ENCODE measurements around the gene MYO9B. TPM values are rescaled to one million over a fixed set of nuclear protein-coding genes. Genes with fewer than 3 reads are reported as not detected.

MYO9B gene
- total RNA-seq, 1 donor from 2014 or later = 123 TPM

DNA sequence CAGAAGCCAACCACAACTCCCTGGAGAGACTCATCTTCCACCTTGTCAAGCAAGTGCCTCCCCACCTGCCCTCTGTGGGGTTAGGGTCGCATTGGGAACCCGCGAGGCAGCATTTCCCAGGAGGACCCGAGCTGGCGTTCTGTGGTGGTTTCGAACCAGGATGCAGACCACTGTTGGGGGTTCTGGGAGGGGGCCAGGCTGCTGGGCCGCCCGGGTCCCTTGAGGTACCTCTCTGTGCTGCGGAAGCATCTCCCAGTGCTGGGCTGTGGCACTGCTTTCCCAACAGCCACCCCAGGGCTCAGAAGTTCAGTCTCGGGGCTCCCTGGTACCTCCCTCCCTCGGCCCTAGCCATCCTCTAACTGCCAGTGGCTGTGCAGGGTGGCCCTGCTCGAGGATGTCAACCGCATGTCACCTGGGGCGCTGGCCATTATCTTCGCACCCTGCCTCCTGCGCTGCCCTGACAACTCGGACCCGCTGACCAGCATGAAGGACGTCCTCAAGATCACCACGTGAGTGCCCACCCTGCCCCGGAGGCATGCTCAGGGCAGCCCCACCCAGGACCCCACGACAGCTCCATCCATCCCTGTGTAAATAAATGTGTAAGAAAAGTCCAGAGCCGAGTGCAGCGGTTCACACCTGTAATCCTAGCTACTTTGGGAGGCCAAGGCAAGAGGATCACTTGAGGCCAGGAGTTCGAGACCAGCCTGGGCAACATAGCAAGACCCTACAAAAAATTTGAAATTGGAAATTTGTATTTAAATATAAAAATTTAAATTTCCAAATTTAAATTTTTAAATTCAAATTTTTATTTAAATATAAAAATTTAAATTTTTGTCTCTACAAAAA lies 131.4 kb downstream of the MYO9B start:
- Histone ChIP-seq H3K9me3 (ENCODE audit: insufficient read depth, low read depth, low read length) (no peaks in the 10 kb centered on the region), H3K9ac (ENCODE audit: low read length) (no peak overlapping the region), H3K4me3 (ENCODE audit: insufficient read depth, low read depth, low read length) (no peak overlapping the region), H3K79me2 (ENCODE audit: insufficient read depth, low read length) (no peaks in the 10 kb centered on the region), H3K27me3 (ENCODE audit: insufficient read depth, low read length) (no peaks in the 10 kb centered on the region), H3K4me2 (ENCODE audit: low read length) (no peak overlapping the region), H3K36me3 (ENCODE audit: insufficient read depth, low read length) (peaks cover 25% of the 10 kb centered on the region), H3K4me1 (ENCODE audit: insufficient read depth, low read length) (peaks cover 11% of the 10 kb centered on the region), H2AFZ (ENCODE audit: low read depth, low read length) (no peak overlapping the region), H3K27ac (ENCODE audit: low read depth, low read length) (no peak overlapping the region), H4K20me1 (ENCODE audit: insufficient read depth, low read length) (peaks cover 13% of the 10 kb centered on the region)
- peaks cover 2% of the 10 kb centered on the region for H3K4me1 Mint-ChIP-seq (ENCODE audit: low read depth, unreplicated experiment)
- H3K9me3 Mint-ChIP-seq (ENCODE audit: unreplicated experiment) = no peaks in the 10 kb centered on the region
- DNase-seq (ENCODE audit: low read depth) (no peak), FAIRE-seq (no peak)
- no peak overlapping the region for H3K4me3 Mint-ChIP-seq (ENCODE audit: unreplicated experiment)
- peaks cover 35% of the 10 kb centered on the region for H3K36me3 Mint-ChIP-seq (ENCODE audit: low read depth, unreplicated experiment)
- H3K27me3 Mint-ChIP-seq (ENCODE audit: low read depth, unreplicated experiment) = no peaks in the 10 kb centered on the region
- TF ChIP-seq, protein P1, sequence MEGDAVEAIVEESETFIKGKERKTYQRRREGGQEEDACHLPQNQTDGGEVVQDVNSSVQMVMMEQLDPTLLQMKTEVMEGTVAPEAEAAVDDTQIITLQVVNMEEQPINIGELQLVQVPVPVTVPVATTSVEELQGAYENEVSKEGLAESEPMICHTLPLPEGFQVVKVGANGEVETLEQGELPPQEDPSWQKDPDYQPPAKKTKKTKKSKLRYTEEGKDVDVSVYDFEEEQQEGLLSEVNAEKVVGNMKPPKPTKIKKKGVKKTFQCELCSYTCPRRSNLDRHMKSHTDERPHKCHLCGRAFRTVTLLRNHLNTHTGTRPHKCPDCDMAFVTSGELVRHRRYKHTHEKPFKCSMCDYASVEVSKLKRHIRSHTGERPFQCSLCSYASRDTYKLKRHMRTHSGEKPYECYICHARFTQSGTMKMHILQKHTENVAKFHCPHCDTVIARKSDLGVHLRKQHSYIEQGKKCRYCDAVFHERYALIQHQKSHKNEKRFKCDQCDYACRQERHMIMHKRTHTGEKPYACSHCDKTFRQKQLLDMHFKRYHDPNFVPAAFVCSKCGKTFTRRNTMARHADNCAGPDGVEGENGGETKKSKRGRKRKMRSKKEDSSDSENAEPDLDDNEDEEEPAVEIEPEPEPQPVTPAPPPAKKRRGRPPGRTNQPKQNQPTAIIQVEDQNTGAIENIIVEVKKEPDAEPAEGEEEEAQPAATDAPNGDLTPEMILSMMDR (IDR thresholded peaks at IDR 0.05; ENCODE audit: insufficient read depth, low read depth, low read length) = no peak
- no peak for TF ChIP-seq EZH2 (IDR thresholded peaks at IDR 0.05; ENCODE audit: insufficient read depth, low read length)
- no peak overlapping the region for H3K27ac Mint-ChIP-seq (ENCODE audit: unreplicated experiment)

DNA sequence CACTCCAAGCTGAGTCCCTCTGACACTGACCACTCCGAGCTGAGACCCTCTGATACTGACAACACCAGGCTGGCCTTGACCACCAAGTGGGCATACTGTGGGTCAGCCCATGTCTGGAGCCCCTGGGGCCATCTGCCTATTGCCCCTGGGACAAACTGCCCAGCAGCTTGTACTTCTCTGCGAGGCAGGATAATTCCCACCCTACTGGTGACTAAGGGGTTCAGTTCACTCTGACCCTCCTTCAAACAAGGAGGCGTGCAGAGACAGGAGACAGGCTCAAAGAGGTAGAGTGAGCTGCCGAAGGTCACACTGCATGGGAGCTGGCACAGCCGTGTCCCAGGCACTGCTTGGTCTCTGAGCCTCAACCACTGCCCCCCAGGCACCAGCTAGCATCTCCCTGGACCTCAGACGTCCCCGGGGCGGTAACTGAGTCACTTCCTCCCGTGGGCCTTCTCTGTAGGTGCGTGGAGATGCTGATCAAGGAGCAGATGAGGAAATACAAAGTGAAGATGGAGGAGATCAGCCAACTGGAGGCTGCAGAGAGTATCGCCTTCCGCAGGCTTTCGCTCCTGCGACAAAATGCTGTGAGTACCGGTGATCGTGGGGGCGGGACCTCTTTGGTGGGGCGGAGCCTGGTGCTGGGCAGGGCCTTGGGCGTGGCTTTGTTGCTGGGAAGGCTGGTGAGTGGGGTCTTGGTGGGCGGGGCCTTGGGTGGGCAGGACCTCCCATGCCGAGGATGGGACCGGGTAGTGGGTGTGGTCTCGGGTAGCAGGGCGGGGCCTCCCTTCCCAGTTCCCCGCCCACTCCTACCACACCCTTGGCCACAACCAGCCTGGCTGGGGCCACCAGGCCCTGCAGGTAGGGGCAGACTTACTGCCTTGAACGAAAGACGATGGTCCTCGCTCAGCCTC lies 133.8 kb downstream of the MYO9B start:
- no peaks in the 10 kb centered on the region for H3K9me3 Mint-ChIP-seq (ENCODE audit: unreplicated experiment)
- Histone ChIP-seq H3K4me3 (ENCODE audit: insufficient read depth, low read depth, low read length) (no peak overlapping the region), H3K27ac (ENCODE audit: low read depth, low read length) (no peak overlapping the region), H3K27me3 (ENCODE audit: insufficient read depth, low read length) (no peaks in the 10 kb centered on the region), H2AFZ (ENCODE audit: low read depth, low read length) (no peak overlapping the region), H3K4me2 (ENCODE audit: low read length) (peak overlapping the region; percentile 23), H4K20me1 (ENCODE audit: insufficient read depth, low read length) (no peaks in the 10 kb centered on the region), H3K36me3 (ENCODE audit: insufficient read depth, low read length) (peaks cover 17% of the 10 kb centered on the region), H3K4me1 (ENCODE audit: insufficient read depth, low read length) (peaks cover 11% of the 10 kb centered on the region), H3K9ac (ENCODE audit: low read length) (no peak overlapping the region), H3K9me3 (ENCODE audit: insufficient read depth, low read depth, low read length) (no peaks in the 10 kb centered on the region), H3K79me2 (ENCODE audit: insufficient read depth, low read length) (no peaks in the 10 kb centered on the region)
- H3K4me1 Mint-ChIP-seq (ENCODE audit: low read depth, unreplicated experiment) = peaks cover 2% of the 10 kb centered on the region
- H3K27me3 Mint-ChIP-seq (ENCODE audit: low read depth, unreplicated experiment) = no peaks in the 10 kb centered on the region
- no peak for TF ChIP-seq EZH2 (IDR thresholded peaks at IDR 0.05; ENCODE audit: insufficient read depth, low read length)
- TF ChIP-seq, protein P1 (IDR thresholded peaks at IDR 0.05; ENCODE audit: insufficient read depth, low read depth, low read length) = no peak
- no peak overlapping the region for H3K27ac Mint-ChIP-seq (ENCODE audit: unreplicated experiment)
- H3K4me3 Mint-ChIP-seq (ENCODE audit: unreplicated experiment) = no peak overlapping the region
- peaks cover 28% of the 10 kb centered on the region for H3K36me3 Mint-ChIP-seq (ENCODE audit: low read depth, unreplicated experiment)
- no peak for DNase-seq (ENCODE audit: low read depth)
- FAIRE-seq = no peak
